COLO829 (cell line): ENCODE results near the gene PREB.

ENCODE experiments used
- DNase-seq: peaks from one replicate; pipeline ENCODE4 v3.0.0; 2012; ENCODE audit warnings: low spot score

The PREB gene

DNA sequence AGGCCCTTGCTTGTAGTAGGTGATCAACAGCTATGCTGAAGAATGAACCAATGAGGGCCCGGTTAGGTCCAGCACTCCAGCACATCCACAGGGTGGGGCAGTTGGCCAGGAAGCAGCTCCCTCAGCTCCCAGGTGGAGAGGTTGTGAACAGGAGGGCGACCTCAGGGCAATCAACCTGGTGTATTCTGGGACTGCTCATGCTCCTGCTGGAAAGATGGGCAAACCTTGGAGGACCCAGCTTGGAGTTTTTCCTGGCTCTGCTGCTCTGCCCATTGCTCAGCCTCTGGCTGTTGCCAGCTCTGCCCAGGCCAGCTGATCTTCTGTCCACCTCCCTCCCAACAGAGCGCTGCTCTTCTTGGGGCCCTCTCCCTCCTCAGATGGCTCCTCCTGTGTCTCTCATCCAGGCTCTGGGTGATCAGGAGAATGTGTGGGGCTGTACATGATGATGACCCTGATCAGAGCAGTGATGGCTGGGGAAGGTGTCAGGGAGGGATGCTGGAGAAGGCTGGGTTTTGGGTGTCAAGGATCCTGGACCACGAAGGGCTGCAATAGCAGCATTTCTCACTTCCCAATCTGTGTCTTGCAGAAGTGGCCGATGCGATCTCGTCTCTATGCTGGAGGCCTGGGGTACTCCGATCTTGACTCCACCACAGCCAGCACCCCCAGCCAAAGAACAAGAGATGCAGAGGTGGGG is 17.8 kb upstream of the PREB start:
- no peak for DNase-seq

- DNase-seq, result no peak
Observed at GRCh38 chr2:27150639-27151230, 16.3 kb upstream of the PREB start.

DNA sequence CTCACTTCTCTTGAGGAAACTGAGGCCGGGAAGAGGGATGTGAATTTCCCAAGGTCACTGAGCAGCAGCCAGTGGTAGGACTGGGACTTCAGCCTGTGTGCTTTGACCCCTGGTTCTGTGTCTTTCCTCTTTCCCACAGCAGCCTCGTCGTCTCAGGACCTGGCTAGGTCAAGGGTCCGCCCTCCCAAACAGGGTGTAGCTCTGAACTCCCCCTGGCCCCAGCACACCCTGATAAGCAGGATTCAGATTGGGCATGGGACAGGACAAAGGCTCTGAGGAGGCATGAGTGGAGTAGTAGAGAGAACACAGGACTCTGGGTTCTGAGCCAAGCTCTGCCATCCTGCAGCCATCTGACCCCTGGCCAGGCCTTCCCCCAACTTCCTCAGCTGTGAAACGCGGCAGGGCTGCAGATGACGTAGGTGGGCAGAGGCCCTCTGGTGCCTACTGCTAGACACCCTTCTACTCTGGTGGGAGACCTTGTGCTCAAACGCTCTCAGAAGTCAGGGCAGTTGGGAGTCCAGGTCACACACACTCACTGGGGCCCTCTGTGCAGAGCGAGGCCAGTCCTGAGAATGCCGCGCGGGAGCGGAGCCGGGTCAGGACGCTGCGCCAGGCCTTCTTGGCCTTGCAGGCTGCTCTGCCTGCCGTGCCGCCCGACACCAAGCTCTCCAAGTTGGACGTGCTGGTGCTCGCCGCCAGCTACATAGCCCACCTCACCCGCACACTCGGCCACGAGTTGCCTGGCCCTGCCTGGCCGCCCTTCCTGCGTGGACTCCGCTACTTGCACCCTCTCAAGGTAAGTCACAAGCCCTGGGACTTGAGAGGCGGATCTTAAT is 15.4 kb upstream of the PREB start:
- no peak for DNase-seq

DNA sequence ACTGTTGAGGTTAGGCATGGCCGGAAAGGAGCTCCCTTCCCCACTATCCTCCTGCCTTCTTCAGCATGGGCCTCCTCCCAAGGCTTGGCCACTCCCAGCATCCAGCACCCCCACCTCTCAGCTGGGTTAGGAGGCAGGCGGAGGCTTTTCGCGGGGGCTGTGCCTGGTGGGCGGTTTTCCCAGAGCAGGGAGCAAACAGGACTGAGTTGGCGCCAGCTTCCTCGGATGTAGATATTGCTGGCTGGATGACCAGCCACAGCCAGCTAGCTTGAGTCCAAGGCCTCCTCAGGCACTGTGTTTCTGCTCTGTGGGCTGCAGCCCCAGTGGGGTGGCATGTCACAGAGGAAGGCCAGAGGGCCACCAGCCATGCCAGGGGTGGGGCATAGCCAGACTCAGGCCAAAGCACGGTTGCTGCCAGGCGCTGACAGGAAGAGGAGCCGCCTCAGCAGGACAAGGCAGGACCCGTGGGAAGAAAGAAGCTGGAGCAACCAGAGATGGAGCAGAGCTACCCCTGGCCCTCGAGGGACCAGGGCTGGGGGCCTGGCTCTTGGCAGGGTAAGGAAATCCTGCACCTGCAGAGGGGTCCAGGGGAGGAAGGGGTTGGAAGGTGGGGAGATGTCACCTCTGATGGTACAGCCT is 14.5 kb upstream of the PREB start, which contains the start of gene TCF23:
Gene TCF23, plus strand, starts transcription at position 204 of the 639 bp plus-strand sequence. Its CDS starts 130 bp downstream, at position 334.
- DNase-seq, result no peak

DNA sequence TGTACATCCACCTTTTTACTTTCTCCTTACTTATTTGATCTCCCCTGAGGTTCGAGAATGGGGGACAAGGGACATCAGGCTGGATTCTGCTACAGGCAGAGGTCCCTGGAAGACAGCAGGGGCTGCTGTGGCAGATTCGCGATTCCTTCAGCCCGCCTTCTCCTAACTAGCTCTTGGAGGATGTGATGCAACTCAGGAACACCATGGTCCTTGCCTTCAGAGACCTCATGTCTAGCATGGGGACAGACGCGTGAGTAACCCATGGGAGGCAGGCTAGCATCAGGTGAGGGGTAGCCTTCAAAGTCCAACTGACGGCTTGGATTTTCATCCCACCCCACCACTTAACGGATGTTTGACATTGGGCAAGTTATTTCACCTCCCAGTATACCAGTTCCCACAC is 13.5 kb upstream of the PREB start:
- no peak for DNase-seq

DNA sequence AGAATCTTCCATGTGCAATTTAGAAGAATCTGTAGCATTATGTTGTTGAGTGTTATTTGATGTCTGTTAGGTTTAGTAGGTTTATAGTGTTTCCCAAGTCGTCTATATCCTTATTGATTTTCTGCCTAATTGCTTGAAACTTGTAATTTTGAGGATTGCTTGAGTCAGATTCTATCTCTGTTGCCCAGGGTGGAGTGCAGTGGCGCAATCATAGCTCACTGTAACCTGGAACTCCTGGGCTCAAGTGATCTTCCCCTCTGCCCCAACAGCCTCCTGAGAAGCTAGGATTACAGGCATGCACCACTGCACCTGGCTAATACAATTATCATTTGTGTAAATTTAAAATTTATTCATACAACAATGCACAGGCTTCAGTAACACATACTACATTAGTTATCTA is 11.2 kb upstream of the PREB start:
- no peak for DNase-seq

- DNase-seq, result no peak
Observed at GRCh38 chr2:27143285-27143684, 8.8 kb upstream of the PREB start.

- no peak for DNase-seq
Observed at GRCh38 chr2:27139310-27139709, 4.9 kb upstream of the PREB start, which contains the start of gene PRR30. PRR30 (minus strand) TSS chr2:27139410; CDS start chr2:27138329, 1,081 bp downstream.

DNA sequence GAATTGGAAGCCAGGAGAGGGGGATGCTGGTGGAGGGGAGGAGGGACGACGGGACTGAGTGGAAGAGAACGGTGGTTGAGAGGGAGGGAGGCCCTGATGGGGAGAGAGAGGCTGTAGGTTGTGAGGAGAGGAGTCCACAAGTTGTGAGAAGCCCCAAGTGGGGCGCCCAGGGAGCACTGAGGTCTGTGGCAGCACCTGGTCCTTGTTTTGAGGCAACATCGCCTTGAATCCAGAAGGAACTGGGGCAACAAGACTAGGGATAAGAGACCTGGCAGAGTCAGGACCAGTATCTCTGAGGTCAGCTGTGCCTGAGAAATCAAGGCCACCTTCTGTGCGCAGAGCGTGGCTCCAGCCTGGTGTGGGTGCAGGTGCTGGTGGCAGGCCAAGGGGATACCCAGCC is 3.7 kb upstream of the PREB start:
- no peak for DNase-seq

DNA sequence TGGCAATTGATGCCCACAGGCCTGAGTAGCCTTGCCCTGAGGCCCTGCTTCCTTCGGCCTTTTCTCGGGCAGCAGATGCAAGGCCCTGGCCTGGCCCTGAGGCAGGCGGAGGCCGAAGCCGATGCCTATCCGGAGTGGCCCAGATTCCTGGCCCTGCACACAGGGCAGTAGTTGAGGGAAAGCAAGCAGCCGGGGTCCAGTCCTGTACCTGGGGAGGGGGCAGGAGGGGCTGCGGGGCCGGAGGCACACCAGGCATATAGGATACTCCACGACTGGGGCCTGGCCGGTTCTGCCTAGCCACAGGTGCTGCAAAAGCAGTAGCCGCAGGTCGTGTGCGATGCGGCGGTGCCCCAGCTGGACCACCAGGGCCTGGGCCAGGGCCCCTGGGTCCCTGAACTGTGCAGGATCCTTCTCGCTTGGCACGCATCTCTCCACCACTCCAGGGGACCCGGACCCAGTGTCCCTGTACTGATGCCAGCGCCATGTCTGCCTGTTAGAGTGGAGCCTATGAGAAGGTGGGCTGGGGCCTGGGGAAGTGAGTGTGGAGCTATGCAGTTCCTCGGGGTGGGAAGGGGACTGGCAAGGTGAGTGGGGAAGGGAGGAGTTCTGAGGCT is 3.0 kb upstream of the PREB start:
- DNase-seq, result no peak

GRCh38 chr2:27136751-27137150 is 2.3 kb upstream of the PREB start:
- DNase-seq, result no peak

- no peak for DNase-seq
Observed at GRCh38 chr2:27135478-27135955, 1.1 kb upstream of the PREB start.

GRCh38 chr2:27134781-27135477 is 493 bp upstream of the PREB start:
- no peak for DNase-seq

GRCh38 chr2:27133195-27133875 is 1.1 kb downstream of the PREB start:
- DNase-seq, result no peak

DNA sequence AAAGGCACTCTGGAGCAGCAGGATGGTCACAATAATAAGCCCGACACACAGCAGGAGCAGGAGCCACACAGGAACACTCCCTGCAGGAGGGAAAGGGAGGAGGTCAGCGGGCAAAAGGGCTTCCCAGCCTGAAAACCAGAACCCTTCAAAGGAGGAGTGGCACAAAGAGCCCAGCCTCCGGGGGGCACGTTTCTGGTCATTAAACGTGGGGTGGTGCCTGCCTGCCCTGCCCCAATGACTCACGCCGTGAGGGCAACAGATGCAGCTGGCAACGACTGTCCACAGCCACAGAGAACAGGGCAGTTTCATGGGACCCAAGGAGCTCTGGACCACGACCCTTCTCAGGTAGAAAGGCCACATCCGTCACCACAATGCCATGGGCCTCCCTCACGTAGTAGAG is 3.0 kb downstream of the PREB start:
- no peak for DNase-seq

GRCh38 chr2:27130396-27130795 is 4.0 kb downstream of the PREB start:
- DNase-seq, result no peak

DNA sequence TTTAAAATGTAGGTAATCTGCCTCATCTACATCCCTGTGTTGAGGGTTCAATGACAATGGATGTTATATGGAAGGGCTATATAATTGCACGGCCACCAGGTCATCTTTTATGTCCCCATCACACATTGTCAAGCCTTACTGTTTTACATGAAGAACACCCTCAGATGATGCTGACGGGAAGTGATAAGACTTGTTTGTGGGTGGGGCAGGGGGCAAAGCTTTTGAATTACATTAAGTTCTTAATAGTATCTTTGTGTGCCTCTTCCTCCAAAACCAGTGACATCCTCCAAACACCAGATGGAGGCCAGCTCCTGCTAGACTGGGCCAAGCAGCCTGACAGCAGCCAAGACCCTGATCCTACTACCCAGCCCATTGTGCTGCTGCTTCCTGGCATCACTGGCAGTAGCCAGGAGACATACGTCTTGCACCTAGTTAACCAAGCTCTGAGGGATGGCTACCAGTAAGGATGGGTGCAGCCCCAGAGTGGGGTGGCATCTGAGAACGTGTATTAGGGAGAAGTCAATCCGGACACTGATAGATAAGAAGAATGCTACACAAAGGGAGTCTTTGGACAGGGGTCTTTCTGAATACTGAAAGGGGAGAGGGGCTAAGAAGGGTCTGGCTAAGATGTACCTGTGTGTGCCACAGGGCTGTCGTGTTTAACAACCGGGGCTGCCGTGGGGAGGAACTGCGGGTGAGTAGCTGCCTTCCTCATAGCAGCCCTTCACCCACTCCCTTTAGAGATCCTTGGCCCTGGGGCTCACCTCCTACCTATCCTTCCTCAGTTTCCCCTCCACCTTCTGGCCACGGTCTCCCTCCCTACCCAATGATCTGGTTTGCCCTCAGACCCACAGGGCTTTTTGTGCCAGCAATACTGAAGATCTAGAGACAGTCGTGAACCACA is 5.5 kb downstream of the PREB start:
- no peak for DNase-seq

DNA sequence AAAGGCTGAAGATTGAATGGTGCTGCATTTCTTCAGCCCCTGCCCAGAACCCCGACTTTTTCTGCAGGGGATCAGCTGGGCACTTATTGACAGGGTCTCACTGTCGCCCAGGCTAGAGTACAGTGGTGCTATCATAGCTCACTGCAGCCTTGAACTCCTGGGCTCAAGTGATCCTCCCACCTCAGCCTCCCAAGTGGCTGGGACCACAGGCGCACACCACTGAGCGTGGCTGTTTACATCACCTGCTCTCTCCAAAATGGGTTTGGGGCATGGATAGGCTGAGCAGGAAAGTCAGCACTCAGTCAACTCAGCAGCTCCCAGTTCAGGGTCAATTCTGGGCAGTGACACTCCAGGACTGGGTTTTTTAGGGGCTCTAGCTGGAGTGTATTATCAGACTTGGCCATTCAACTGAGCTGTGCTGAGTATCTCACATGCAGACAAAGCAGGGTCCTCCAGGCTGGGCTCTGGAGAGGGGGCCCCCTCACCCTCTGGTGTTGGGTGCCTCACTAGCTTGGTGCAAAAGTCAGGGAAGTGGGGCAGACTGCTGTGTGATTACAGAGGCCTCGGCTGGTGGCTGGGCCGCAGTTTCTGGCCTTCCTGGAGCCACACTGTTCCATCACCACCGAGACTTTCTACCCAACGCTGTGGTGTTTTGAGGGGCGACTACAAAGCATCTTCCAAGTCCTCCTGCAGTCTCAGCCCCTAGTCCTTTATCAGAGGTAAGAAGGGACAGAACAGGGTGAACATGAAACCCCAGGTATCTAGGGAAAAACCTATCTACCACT is 6.4 kb downstream of the PREB start:
- DNase-seq, result no peak

GRCh38 chr2:27126252-27126710 is 8.2 kb downstream of the PREB start:
- DNase-seq, result no peak
